Endodermal cell (in vitro differentiated cells): ENCODE data around the gene LBX2. TPM values are rescaled to one million over a fixed set of nuclear protein-coding genes. Genes with fewer than 3 reads are reported as not detected.
A peak's percentile ranks its signal among the peaks of the same experiment; 100 is the strongest.

Source experiments
- DNase-seq: peaks from one replicate; pipeline ENCODE4 v3.0.0-alpha.2; 2017
- H3K27ac ChIP-seq: 2 replicates; pipeline ENCODE4 v1.5.1; 2013; ENCODE audit warnings: mild to moderate bottlenecking, low read depth, low read length, moderate library complexity
- H3K27me3 ChIP-seq: 2 replicates; pipeline ENCODE4 v1.6.1; 2013; ENCODE audit warnings: mild to moderate bottlenecking, low read length, moderate library complexity; ENCODE audit not compliant: insufficient read depth, control insufficient read depth, poor library complexity, severe bottlenecking
- H3K36me3 ChIP-seq: 2 replicates; pipeline ENCODE4 v1.7.0; 2013; ENCODE audit warnings: mild to moderate bottlenecking, low read length, moderate library complexity; ENCODE audit not compliant: control insufficient read depth, insufficient read depth
- H3K4me1 ChIP-seq: one replicate; pipeline ENCODE4 v1.7.0; 2013; ENCODE audit warnings: low read length; ENCODE audit not compliant: control insufficient read depth, insufficient read depth
- H3K4me3 ChIP-seq: 2 replicates; pipeline ENCODE4 v1.5.1; 2013; ENCODE audit warnings: mild to moderate bottlenecking, low read length, moderate library complexity
- H3K9ac ChIP-seq: 2 replicates; pipeline ENCODE4 v1.6.1; 2013; ENCODE audit warnings: mild to moderate bottlenecking, low read length, moderate library complexity; ENCODE audit not compliant: poor library complexity, severe bottlenecking; ENCODE audit errors: extremely low read depth
- H3K9me3 ChIP-seq: 2 replicates; pipeline ENCODE4 v1.6.1; 2013; ENCODE audit warnings: mild to moderate bottlenecking, low read length, moderate library complexity; ENCODE audit not compliant: control insufficient read depth
- H3K27ac Mint-ChIP-seq: 2 replicates; pipeline ENCODE4 v1.8.0; 2020; ENCODE audit warnings: mixed read lengths
- H3K27me3 Mint-ChIP-seq: 2 replicates; pipeline ENCODE4 v1.8.0; 2021; ENCODE audit warnings: mild to moderate bottlenecking, mixed read lengths; ENCODE audit not compliant: insufficient read depth
- H3K36me3 Mint-ChIP-seq: 2 replicates; pipeline ENCODE4 v1.8.0; 2020; ENCODE audit warnings: low read depth, mixed read lengths
- H3K4me1 Mint-ChIP-seq: 2 replicates; pipeline ENCODE4 v1.8.0; 2020; ENCODE audit warnings: mixed read lengths
- H3K4me3 Mint-ChIP-seq: 2 replicates; pipeline ENCODE4 v1.8.0; 2020; ENCODE audit warnings: mild to moderate bottlenecking, moderate library complexity, mixed read lengths
- H3K9me3 Mint-ChIP-seq: 2 replicates; pipeline ENCODE4 v1.8.0; 2020; ENCODE audit warnings: mild to moderate bottlenecking, mixed read lengths
- WGBS, 2 experiments: methylation state at CpG; one replicate each; pipeline versions ENCODE4 v1.1.5 to v1.1.7; 2013; ENCODE audit warnings: missing lambda C conversion rate in 2 of 2, mixed read lengths in 1 of 2; ENCODE audit not compliant: insufficient coverage in 1 of 2, insufficient read length in 1 of 2; 5-methylcytosine and 5-hydroxymethylcytosine counted together
- total RNA-seq, 2 donors: library from RNA; stranded (reverse); fragmentation: NEBNext Ultra II Directional in 1 of 2; extraction: Animal tissue kit (Norgen Biotek cat#: 25700) in 1 of 2; gene quantifications; 2 replicates in 1 of 2; 3 replicates in 1 of 2; pipeline ENCODE4 v1.2.1, GENCODE V29; 2021
- TF ChIP-seq, protein P1 (sequence below): fragments of 200-600 bp; sonication (generic); conservative IDR thresholded peaks from 2 replicates; pipeline ENCODE4 v1.5.0; 2021; ENCODE audit warnings: antibody characterized with exemption, mild to moderate bottlenecking

LBX2 gene
- total RNA-seq, 2 donors from 2014 or later: 1.3 to 1.6 TPM

DNA sequence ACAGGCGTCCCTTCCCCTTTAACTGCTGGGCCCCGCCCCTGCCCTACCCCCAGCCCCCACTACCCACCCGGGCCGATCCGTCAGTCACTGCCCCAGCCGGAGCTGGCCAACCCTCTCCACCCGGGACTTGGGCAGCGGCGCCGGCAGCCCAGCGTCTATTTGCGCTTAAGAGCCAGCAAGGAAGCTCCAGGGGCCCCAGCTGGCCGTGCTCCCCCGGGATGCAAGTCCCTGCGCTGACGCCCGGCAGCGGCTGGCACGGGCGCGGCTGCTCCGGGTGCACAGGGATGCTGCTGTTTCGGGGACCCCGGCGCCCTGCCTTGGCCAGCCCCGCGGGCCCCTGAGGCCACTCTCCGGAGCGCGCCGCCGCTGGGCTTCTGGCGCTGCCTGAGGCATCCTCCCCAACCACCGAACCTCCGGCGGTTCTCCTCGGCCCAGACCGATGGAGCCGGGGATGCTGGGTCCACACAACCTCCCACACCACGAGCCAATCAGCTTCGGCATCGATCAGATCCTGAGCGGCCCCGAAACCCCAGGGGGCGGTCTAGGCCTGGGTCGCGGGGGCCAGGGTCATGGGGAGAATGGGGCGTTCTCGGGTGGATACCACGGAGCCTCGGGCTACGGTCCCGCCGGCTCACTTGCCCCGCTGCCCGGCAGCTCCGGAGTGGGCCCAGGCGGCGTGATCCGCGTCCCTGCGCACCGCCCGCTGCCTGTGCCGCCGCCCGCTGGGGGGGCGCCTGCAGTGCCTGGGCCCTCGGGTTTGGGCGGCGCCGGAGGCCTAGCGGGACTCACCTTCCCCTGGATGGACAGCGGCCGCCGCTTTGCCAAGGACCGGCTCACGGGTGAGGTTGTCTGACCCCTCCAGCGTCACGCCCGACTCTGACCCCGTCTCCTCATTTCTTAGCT lies 15.2 kb upstream of the LBX2 start, which contains the start of gene TLX2:
TSS of gene TLX2 (plus strand) at position 83 of the 903 bp plus-strand sequence. CDS start at position 440, 357 bp downstream.
- DNase-seq: peak; percentile 76
- H3K27ac Mint-ChIP-seq: no peak within 1 kb of the TSS
- H3K36me3 ChIP-seq: no peaks in the 10 kb centered on the region
- no peak within 1 kb of the TSS for H3K4me3 ChIP-seq
- peaks cover 9% of the 10 kb centered on the region for H3K9me3 Mint-ChIP-seq
- WGBS, 2 experiments: 3 to 5% methylated on average over 16 to 82 of the region's 82 CpGs
- peaks cover 9% of the 10 kb centered on the region for H3K4me1 Mint-ChIP-seq
- H3K4me3 Mint-ChIP-seq: peak within 1 kb of the TSS; percentile 44
- TF ChIP-seq, protein P1, sequence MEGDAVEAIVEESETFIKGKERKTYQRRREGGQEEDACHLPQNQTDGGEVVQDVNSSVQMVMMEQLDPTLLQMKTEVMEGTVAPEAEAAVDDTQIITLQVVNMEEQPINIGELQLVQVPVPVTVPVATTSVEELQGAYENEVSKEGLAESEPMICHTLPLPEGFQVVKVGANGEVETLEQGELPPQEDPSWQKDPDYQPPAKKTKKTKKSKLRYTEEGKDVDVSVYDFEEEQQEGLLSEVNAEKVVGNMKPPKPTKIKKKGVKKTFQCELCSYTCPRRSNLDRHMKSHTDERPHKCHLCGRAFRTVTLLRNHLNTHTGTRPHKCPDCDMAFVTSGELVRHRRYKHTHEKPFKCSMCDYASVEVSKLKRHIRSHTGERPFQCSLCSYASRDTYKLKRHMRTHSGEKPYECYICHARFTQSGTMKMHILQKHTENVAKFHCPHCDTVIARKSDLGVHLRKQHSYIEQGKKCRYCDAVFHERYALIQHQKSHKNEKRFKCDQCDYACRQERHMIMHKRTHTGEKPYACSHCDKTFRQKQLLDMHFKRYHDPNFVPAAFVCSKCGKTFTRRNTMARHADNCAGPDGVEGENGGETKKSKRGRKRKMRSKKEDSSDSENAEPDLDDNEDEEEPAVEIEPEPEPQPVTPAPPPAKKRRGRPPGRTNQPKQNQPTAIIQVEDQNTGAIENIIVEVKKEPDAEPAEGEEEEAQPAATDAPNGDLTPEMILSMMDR: no peak
- peaks cover 96% of the 10 kb centered on the region for H3K27me3 Mint-ChIP-seq
- H3K36me3 Mint-ChIP-seq: peaks cover 2% of the 10 kb centered on the region
- no peak within 1 kb of the TSS for H3K9ac ChIP-seq
- no peak within 1 kb of the TSS for H3K27ac ChIP-seq
- H3K27me3 ChIP-seq: peaks cover 100% of the 10 kb centered on the region
- H3K4me1 ChIP-seq: peaks cover 3% of the 10 kb centered on the region
- H3K9me3 ChIP-seq: peaks cover 9% of the 10 kb centered on the region

DNA sequence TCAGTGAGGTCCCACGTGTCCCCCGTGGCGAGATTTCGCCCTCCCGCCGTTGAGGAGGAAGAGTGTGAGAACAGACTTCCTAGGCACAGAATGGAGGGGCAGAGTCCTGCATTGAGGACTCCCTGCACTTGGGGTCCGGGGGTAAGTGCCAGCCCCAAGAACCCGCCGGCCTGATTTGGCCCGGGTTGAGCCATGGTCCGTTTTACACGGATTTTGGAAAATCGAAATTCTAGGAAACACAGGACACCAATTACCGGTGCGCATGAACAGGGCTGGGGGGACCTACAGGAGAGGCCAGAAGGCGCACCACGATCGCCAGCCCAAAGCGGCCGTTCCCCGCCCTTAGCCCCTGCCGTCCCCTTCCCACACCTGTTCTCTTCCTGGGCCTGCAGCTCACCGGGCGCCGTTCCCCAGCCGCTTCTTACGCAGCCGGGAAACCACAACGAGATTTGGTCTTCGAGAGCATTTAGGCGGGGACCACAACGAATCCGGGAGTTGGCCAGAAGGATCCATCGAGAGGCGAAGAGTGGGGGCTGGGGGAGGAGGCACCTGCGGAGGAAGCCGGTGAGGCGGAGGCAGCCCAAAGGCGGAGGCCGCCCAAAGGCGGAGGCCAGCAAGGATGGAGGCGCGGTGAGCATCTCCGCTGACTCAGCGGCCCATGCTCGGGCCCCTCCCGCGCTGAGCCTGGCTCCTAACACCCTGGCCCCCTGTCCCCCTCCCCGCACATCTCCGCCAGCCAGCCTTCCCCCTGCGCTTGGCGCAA lies 14.4 kb upstream of the LBX2 start:
- 2 to 3% methylated on average over 9 to 52 of the region's 52 CpGs for WGBS, 2 experiments
- peaks cover 10% of the 10 kb centered on the region for H3K4me1 Mint-ChIP-seq
- peaks cover 9% of the 10 kb centered on the region for H3K9me3 Mint-ChIP-seq
- DNase-seq: peak; percentile 71
- no peak overlapping the region for H3K4me3 ChIP-seq
- H3K27ac Mint-ChIP-seq: no peak overlapping the region
- no peaks in the 10 kb centered on the region for H3K36me3 ChIP-seq
- H3K9ac ChIP-seq: no peak overlapping the region
- TF ChIP-seq, protein P1: no peak
- peaks cover 3% of the 10 kb centered on the region for H3K4me1 ChIP-seq
- peaks cover 89% of the 10 kb centered on the region for H3K27me3 Mint-ChIP-seq
- peaks cover 9% of the 10 kb centered on the region for H3K9me3 ChIP-seq
- H3K27me3 ChIP-seq: peaks cover 93% of the 10 kb centered on the region
- H3K27ac ChIP-seq: no peak overlapping the region
- H3K4me3 Mint-ChIP-seq: peak overlapping the region; percentile 42
- peaks cover 2% of the 10 kb centered on the region for H3K36me3 Mint-ChIP-seq

DNA sequence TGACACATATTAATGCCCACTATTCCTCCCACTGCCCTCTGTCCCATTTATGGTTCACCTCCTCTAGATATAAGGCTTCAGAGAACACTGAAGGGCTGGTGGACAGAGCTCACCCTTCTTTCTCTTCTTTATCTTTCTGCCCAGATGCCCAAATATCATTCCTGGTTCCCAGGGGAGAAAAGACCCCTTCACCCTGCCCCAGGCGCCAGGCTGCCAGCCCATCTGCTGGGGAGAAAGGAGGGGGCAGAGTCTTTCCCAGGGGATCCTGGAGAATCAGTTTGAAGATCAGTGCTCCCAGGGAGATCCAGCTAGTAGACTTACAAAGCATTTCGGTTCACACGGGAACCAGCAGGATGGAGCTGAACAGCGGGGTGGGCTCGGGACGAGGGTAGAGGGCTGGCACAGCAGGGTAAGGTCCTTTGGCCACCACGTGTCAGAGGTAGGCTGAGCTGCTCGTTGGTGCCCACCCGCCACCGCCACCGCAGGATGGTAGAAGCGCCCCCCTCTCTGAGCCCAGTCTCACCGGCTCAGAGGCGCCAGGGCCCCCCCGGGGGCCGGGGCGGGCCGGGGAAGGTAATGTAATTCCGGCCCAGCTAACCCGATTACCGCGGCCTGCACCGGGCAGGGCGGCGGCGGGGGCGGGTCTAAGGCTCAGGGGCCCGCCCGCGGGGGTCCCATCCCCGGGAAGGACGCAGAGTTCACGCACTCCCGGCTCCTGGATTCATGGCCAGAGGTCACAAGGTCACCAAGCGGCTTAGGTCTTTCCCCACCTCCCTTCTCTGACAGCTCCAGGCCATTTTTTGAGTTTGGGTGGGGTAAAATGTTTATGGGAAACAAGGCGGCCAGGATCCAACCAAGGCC lies 13.6 kb upstream of the LBX2 start:
- no peak overlapping the region for H3K9ac ChIP-seq
- Mint-ChIP-seq H3K27ac (no peak overlapping the region), H3K27me3 (peaks cover 87% of the 10 kb centered on the region), H3K4me3 (peak overlapping the region; percentile 42), H3K4me1 (peaks cover 18% of the 10 kb centered on the region), H3K9me3 (peaks cover 9% of the 10 kb centered on the region), H3K36me3 (peaks cover 2% of the 10 kb centered on the region)
- 3 to 5% methylated on average over 25 to 36 of the region's 36 CpGs for WGBS, 2 experiments
- no peaks in the 10 kb centered on the region for H3K36me3 ChIP-seq
- H3K9me3 ChIP-seq: peaks cover 9% of the 10 kb centered on the region
- peaks cover 85% of the 10 kb centered on the region for H3K27me3 ChIP-seq
- no peak overlapping the region for H3K4me3 ChIP-seq
- peak; percentile 65 for DNase-seq
- peaks cover 3% of the 10 kb centered on the region for H3K4me1 ChIP-seq
- H3K27ac ChIP-seq: no peak overlapping the region
- TF ChIP-seq, protein P1: no peak
